AG20443 (cell line): ENCODE results near the gene ZFP1.
A peak's percentile ranks its signal among the peaks of the same experiment; 100 is the strongest.

ENCODE experiments used
- DNase-seq: peaks from one replicate; pipeline ENCODE4 v3.0.0; 2012; ENCODE audit warnings: low spot score, mixed read lengths

ZFP1 gene

DNA sequence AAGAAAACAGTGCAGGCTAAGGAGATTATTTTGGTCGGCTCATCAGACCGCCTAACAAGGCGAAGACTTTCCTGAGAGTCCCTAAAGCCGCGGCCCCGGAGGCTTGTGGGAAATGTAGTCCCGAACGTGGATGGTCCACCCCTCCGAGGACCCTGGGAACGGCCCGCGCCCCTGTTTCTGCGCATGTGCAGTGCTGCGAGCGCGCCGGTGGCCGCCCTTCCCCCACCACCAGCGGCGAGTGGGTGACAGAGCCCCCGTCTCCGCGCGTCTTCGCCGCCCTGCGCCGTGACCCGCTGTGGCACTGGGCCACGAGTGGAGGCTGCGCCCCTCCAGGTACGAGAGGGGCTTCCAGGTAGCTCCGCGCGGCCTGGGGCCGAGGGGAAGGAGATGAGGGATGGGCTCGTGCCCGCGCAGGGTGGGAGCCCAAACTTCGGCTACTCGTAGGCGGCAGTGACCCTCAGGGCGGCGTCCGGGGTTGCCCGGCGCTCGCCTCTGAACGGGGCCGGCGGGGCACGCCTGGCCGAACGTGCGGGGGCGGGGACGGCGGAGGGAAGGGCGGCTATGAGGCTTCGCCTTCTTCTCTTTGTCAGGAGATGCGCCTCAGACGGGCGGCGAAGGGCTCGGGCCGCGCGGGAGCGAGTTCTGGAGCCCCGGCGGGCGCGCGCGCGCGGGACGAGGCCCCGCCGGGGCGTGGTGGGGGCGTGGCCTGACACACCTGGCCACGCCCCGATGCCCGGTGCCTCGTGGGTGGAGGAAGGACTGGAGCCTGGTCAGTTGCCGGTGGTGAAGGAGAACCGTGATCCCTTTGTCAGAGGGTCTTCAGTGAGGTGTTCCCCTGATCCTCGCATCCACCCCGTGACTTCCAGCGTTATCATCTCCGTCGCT is at the start of gene ZFP1:
Gene ZFP1 (plus strand): TSS at position 214 of the 885 bp plus-strand sequence. CDS start 4,428 bp downstream, outside the sequence.
- peak; percentile 99 for DNase-seq

DNA sequence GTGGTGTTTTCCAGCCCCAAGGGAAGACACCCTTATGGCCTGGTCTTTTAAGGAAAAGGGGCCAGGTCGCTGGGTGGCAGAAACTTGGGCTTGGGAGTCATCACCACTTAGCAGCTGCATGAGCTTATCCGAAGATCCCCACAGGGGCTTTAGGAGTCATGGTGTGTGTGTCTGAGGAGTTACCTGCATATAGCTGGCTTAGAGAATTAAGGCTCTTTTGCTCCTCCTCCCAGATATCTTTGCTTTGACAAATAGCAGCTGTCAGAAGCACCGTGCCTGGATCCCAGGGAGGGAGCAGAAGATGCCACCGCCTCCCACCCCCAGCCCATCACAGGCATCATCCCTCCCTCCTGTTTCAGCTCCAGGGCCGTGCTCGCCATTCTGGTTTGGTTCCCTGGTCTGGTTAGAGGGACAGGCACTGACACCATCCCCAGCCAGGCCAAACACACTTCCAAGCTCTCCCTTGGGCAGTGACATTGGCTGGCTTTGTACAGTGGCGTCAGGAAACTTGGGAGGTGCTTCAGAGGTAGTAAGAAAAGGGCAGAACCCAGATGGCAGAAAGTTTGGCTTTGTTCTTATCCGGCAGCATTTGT is 49.2 kb upstream of the ZFP1 start:
- no peak for DNase-seq

- DNase-seq = no peak
Measured at GRCh38 chr16:75099738-75100602, 48.4 kb upstream of the ZFP1 start.

DNA sequence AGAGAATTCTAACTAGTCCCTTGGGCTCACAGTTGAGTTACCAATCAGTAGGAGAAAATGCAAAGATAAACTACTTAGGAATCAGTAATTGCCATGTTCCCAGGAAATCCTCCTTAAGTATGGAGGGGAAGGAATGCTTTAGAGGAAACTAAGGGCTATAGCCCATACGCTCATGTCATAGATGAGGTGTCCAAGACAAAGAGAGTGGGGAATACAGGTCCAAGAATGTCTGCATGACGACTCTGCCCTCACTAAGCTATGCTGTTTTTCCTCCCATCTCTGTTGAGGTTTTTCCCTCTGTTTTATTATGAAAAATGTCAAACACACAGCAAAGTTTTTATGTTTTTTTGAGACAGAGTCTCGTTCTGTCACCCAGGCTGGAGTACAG is 47.7 kb upstream of the ZFP1 start:
- DNase-seq = no peak

GRCh38 chr16:75101635-75102034 is 46.7 kb upstream of the ZFP1 start:
- no peak for DNase-seq

- no peak for DNase-seq
Measured at GRCh38 chr16:75102595-75102994, 45.7 kb upstream of the ZFP1 start.

- no peak for DNase-seq
Measured at GRCh38 chr16:75103994-75104393, 44.3 kb upstream of the ZFP1 start.

DNA sequence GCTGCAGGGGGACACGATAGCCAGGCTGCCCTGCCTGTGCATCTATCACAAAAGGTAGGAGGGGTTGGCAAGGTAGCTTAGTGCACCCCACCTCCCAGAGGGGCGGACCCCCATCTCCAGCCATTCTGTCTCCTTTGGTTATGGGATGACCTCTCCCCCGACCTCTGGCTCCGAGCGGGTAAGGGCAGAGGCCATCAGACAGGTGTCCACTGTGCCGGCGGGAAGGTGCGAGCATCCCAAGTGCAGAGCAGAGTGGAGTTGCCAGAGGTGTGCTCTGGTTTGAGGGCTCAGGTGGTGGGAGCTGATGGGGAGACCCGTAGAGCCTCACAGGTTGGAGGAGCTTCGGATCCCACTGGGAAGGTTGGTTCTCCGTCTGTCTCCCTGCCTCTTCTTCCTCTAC is 43.5 kb upstream of the ZFP1 start:
- no peak for DNase-seq

GRCh38 chr16:75105306-75106061 is 42.8 kb upstream of the ZFP1 start:
- DNase-seq = no peak

DNA sequence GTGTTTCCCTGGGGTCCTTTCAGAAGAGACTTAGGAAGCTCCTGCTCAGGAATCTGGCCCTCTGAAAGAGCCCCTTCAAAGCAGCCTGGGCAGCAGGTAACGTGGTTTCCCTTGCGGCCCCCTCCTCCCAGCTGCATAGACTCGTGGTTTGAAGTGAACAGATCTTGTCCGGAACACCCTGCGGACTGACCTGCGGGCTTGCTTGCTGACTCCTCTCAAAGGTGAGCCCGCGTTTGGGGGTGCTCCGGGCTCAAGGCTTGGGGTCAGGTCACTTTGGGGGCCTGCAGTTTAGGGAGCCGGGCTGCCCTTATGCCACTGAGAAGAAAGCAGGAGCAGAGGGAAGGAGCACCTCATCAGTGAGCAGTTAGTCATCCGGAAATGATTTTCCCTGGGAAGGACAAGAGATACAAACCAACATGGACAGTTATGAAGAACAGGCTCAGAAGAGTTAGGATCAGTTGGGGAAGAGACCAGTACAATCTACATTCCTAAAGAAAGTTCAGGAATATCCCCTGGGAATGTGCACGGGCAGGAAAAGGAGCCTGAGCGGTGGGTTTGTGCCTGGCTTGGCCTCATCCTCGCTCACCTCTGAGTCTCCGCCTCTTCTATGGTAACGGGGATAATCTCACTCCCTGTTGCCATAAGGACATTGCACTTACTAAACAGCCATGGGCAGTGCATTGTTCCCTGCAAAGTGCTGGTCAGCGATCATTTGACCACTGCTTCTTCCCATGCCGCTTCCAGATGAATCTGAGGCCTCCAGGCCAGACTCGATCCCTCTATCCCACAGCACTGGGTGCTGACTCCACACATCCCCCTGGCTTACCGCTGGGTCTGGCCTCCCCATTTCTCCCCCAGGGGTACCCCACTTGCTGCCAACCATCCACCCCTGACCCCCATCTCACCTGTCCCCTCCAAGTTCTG is 41.7 kb upstream of the ZFP1 start:
- no peak for DNase-seq

DNA sequence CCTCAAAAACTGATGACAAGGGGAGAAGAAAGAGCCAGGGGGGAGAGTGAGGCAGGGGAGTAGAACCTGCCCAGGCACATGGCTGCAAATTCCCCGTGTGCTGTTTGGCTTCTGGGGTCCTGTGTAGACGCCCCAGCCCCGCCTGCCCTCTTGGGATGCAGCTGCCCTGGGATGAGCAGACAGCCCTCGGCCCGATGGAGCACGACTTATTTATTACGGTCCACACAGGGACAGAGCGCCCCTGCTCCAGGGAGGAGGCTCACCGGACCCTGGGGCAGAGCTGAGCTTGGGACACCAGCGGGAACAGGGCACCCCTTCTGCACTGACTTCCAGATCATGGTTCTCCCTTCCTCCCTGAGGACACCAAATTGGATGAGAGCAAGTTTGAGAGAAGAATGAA is 40.8 kb upstream of the ZFP1 start:
- DNase-seq = no peak

DNA sequence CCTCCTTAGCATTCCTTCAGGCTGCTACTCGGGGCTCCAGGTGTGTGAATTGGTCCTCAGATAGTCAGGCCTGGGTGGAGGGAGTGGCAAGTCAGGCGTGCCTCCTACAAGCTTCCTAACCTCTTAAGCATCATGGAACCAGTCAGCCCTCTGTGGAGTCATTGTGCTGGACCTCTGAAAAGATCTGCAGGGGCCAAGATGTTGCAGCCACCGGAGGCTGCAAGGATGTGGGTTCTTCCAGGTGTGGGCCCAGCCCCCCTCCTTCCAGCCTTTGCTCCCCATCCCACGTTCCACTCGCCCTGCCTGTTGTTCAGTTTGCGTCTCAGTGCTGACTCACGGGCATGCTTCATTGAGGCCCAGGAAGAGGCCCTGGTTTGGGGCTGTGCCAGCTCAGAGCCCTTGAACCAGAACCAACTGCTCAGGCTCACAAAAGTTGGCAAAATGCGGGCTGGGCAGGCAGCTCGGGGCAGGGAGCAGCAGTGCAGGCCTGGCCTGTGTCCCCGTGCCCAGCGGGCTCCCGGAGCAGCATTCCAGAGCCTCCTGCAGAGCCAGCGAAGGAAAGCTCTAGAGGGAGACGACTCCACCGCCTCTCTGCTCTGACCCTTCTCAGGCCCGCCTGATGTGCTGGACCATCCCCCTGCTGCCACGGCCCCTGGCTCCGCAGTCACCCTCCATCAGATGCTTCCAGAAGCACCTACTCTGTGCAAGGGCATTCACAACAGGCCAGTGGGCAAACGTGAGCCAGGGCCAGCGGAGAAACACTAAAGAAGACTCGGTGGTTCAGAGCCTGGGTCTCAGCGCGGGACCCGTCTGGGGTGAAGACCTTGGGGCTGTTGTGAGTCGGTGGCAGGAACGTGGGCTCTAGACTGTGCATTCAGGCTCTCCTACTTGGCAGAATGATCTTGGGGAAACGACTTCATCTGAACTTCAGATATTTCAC is 39.3 kb upstream of the ZFP1 start:
- peak; percentile 79 for DNase-seq

DNA sequence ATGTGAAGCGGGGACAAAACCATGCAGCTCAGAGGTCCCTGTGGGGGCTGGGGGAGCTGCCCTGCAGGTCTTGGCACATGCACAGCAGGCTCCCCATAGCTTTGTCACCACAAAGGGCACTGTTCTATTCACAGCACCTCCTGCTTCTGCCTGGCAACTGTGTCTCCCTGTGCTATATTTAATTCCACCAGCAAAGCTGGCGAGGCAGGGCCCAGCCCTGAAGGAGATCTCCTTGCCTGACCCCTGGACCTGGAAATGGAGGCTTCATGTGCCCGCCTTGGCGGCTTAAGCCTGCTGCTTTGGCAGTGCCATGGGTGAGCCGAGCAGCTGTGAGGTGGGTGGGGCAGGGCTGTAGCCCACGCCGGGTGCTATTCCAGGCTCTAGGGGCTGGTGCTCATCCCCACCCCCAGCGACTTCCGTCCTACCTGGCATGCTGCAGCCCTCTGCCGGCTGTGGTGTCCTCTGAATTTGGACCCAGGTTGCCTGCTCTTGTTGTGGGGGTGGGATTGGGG is 38.5 kb upstream of the ZFP1 start:
- DNase-seq = peak; percentile 7

DNA sequence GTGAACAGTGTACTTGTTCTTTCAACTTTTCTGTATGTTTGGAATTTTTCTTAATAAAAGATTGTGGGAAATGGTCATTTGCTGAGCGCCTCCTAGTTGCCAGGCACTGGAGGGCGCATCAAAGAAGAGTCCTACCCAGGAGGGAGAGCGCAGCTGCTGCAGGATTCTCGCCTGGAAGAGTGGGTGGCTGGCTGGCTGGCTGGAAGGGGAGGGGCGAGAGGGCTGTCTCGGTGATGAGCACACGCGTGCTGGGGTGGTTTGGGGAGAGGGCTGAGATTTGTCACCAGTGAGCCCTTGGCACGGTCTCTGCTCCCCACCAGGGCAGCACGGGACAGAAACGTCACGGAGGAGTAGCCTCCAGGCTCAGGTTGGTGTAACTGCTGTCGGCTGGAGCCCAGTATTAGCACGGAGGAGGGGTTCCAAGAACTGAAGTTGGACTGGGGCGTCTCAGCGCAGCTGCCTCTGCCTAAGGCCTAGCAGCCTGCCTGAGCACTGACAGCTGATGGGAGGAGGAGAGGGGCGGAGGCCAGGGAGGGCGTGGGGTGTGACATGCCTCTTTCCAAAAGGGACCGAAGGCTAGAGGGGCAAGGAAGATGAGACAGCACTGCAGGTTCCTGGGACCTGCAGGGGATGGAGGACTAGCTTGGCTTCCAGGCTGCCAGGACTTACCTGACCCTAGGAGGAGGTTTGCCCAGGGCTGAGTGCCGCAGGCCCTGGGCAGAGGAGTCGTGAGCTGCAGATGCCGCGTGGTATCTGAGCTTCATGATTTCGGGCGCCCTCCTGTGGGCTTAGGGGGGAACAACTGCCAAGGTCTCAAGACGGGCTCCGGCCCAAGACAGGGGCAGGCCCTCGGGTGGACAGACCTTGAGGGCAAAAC is 37.4 kb upstream of the ZFP1 start:
- peak; percentile 95 for DNase-seq

GRCh38 chr16:75111514-75111940 is 36.8 kb upstream of the ZFP1 start:
- DNase-seq = no peak

GRCh38 chr16:75111961-75112733 is 36.2 kb upstream of the ZFP1 start:
- peak; percentile 7 for DNase-seq

GRCh38 chr16:75112734-75113491 is 35.4 kb upstream of the ZFP1 start:
- peak; percentile 5 for DNase-seq
